KBM-7 (cell line): ENCODE results near the gene NRG2.

ENCODE experiments used
- DNase-seq: peaks from one replicate; pipeline ENCODE4 v3.0.0-alpha.2; 2015
- in situ Hi-C: fragments of 300-500 bp; cut with MboI; formaldehyde crosslinking; loops from 2 replicates; pipeline ENCODE4 v1.14.3; 2020; ENCODE audit warnings: low sequenced_read_pairs, low pct_unique_long_range_greater_than_20kb, mixed read lengths

NRG2 gene

DNA sequence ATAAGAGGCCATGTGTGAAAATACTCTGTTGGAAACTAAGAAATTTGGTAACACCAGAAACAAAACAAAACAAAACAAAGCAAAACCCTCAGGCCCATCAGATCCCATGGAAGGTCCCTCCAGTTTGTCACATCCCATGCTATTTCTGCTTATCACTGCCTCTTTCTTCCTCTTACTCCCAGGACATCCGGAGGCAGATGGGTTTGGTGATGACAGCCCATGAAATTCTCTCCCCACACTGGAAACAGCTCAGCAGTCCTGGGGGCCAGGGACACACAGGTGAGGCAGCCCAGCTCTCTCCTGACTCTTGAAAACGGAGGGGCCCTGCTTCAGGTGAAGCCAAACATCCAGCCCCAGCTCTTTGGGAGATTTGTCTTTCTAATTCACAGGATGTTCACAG, 63.2 kb downstream of the NRG2 start:
- in situ Hi-C loops, result no loop called here
- DNase-seq, result no peak

- in situ Hi-C loops, result no loop called here
- DNase-seq, result no peak
Measured at GRCh38 chr5:139979518-139979917, 63.6 kb downstream of the NRG2 start.

GRCh38 chr5:139976703-139977102, 66.4 kb downstream of the NRG2 start:
- in situ Hi-C loops, result no loop called here
- DNase-seq, result no peak

DNA sequence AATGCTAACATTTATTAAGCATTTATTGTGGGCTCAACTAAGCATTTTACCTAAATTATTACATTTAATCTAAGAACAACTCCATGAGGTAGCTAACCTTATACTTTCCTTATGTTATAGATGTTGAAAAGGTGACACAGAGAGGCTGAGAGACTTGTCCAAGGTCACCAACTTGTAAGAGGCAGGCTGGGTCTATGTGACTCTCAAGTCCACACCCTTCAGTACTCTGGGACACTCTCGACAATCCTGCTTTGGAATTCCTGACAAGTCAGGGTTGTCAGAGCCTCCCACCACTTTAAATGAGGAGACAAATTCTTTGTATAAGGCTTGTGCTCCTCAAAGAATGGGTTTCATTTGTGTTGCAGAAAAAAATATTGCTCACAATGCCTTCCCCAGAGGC, 67.2 kb downstream of the NRG2 start:
- in situ Hi-C loops, result no loop called here
- no peak for DNase-seq

- in situ Hi-C loops, result no loop called here
- DNase-seq, result no peak
Measured at GRCh38 chr5:139975306-139975705, 67.8 kb downstream of the NRG2 start.

- DNase-seq, result no peak
- in situ Hi-C loops, result no loop called here
Measured at GRCh38 chr5:139974661-139975060, 68.4 kb downstream of the NRG2 start.

- in situ Hi-C loops, result no loop called here
- no peak for DNase-seq
Measured at GRCh38 chr5:139971202-139971725, 71.8 kb downstream of the NRG2 start.

- in situ Hi-C loops, result no loop called here
- DNase-seq, result no peak
Measured at GRCh38 chr5:139969318-139969717, 73.8 kb downstream of the NRG2 start.

DNA sequence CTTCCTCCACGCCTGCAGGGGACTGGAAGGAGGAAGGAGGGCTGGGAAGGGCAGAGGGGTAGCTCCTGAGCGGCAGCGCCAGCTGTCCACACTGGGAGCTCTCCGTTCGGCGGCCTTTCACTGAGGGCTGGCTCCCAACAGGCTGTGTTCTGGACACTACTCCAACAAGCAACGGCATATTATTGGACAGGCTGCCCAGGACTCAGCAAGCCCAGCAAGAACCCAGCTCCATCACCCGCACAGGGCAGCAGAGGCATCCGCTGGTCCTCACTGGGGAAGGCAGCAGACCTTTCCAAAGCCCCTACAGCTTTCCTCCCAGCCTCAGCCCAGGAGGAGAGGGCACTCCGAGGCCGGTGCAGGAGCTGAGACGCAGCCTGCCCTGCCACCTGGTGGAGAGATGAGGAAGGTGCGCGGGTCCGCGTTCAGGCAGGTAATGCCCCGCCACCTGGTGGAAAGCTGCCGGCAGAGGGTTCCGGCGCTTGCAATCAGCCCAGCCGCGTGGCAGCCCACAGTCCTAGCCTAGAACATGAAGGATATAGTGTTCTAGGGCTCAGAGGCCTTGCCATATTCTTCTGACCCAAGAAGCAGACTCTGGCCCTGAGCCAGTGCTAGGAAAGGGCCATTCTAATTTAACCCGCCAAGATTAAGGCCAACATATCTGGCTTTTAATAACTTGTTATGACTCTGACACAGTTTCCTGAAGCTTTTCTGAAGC, 74.4 kb downstream of the NRG2 start:
- in situ Hi-C loops, result no loop called here
- peak; percentile 90 for DNase-seq

GRCh38 chr5:139967353-139967752, 75.7 kb downstream of the NRG2 start:
- in situ Hi-C loops, result no loop called here

DNA sequence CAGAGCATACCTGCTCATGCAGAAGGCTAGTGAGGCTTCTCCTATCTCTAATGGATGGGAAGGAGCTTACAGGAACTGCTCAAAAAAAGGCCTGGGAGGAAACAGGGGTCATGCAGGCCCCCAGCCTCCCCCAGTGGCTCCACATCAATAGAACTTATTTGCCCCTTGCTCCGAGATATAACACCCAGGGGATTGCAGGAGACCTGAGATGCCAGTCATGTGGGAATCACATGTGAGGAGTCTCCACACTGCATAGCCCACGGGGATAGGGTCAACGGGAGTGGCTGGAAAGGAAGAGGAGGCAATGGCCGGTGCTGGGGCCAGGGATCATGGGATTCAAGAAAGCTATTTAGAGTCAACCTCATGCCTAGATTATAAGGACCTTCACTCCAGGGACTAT, 76.2 kb downstream of the NRG2 start:
- no peak for DNase-seq
- in situ Hi-C loops, result no loop called here

More at GRCh38 chr5:139967353-139967752, 75.7 kb downstream of the NRG2 start:
- no peak for DNase-seq

DNA sequence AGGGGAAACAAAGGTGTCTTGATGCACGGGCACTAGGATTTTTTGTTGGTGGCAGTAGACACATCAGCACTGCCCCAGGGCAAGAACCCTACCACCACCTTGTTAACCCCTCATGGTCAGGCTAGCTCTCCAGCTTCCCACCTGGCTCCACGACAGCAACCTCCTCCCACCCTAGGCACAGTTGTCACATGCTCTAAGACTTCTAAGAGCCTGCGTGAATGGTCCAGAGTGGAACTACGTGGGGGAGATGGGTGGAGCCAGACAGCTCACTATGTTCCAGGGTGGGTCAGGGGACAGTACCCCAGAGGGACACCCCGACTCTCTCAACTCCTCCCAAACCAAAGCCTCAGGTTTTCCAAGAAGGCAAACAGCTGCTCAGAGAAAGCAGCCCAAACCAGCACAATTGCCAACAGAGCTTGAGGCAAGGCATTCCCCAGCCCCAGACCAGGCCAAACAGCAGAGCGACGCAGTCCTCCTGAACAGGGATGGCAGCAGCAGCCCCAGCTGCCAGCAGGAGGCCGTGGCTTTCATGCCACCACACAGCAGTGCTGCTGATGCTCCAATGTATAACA, 78.0 kb downstream of the NRG2 start:
- in situ Hi-C loops, result no loop called here
- DNase-seq, result no peak

DNA sequence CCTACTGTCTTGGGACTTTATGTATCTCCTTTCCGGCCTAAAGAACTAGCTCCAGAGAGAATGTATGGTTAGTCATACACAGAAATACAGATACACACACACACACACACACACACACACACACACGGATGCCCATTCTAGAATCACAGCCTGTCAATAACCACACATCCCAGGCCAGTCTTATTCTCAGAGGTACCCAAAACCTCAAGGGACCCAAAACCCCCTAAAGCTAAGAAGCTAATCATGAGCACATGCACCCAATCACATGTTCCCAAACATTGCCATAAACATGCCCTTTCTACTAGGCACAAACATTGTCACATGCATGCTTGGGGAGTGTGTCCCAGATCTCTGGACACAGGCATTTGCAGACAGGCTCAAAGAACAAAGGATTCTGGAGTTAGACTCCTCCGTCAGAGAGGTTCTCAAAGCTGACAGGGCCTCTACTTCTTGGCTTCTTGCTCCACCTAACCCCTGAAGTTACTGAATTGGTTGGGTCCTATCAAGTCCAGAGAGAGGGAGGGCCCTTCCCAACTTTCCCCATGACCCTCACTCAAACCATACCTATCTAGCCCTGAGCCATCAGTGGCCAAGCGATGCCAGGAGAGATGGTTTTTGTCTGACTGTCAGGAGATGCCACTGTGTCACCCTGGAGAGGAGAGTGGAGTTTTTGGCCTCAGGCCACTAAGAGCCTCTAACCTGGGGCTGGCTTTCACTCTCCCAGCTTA, 78.7 kb downstream of the NRG2 start:
- in situ Hi-C loops, result no loop called here
- no peak for DNase-seq

GRCh38 chr5:139962445-139962844, 80.7 kb downstream of the NRG2 start:
- in situ Hi-C loops, result no loop called here
- DNase-seq, result no peak

GRCh38 chr5:139961435-139962157, 81.5 kb downstream of the NRG2 start:
- in situ Hi-C loops, result no loop called here
- no peak for DNase-seq

DNA sequence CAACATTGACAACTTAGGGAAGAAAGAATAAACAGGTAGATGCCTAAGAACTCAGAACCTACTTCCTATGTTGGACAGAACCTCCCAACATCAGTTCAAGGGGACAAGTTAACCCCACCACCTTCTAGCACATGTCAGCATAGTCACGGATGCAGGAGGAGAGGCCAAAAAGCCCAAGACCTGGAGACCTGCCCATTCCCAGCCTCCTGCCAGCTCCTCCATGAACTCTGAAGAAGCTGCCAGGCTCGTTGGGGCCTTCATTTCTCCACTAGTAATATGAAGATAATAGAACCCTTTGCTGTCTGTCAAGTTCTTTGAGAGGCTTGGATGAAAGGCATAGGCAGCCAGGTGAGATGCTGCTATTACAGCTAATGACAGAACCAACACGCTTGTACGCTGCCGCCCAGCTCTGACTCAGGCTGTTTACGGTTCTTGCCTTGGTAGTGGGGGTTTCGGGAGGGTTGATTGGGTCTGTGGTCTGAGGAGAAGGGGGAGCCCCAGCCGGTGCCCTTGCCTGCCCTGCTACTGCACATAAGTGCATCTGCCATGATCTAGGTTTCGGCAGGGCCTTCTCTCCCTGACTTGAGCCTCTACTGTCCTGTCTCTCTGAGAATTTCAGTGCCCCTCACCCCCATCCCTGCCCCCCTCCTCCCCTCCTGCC, 82.2 kb downstream of the NRG2 start:
- in situ Hi-C loops, result no loop called here
- DNase-seq, result no peak

DNA sequence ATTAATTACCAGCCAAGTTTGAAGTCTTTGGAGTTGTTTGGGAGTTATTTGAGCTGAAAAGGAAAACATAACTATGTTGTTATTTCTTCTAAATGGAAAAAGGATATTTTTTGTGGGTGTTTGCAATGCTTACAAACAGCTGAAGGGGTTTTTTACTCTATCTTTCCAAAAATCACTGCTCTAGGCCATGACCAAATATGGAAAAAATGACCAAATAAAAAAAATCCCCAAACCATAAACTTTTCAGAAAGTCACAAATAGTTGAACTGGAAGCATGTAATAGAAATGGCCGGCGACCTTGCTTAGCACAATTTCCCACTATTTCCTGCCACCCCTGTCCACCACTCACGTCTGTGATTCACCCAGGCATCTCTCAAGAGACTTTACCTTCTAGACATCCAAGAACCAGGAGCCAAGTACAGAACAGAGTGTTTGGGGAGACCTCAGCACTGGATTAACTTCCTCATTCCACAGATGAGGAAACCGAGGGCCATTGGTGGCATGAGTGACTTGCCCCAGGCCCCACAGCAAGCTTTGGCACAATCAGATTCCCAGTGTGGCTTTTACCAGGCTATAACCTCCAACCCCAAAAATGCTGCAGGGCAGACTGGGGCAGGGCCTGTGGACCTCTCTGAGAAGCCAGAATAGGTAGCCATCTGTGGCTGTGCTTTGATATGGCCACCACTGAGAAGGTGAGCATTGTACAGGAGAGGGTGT, 84.5 kb downstream of the NRG2 start:
- in situ Hi-C loops, result no loop called here
- DNase-seq, result no peak

- DNase-seq, result no peak
- in situ Hi-C loops, result no loop called here
Measured at GRCh38 chr5:139956342-139956741, 86.8 kb downstream of the NRG2 start.
